ENCODE measurements around the gene CYP4A22. TPM values are rescaled to one million over a fixed set of nuclear protein-coding genes. Genes with fewer than 3 reads are reported as not detected.

Gene CYP4A22
- total RNA-seq, 2 donors from 2014 or later = not detected

DNA sequence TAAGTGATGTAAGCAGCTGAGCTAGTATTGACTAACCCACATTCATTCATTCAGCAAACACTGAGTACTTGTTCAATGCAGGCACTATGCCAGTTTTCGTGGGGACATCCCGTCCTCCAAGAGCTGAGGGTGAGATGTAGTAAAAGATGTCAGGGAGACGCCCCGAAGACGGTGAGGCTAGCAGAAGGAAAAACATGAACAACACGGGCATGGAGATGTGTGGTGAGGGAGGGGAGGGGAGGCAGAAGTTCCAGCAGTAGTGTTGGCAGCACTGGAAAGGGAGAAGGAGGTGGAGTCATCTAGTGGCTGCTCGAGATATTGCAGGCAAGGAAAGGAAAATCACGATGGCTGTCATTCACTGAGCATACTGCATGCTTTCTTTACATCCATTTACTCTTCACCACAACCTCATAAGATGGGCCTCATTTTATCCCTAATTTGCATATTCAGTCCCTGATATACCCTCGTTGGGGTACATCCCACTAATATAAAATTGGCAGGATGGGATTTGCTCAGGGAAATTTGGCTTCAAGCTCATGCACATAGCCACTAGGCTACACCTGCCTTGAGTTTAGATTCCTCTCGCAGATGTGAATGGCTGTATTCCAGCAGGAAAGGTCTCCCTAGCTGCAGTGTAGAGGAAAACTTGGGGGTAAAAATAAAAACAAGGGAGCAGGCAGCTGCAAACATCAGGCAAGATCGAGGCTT lies 38.1 kb downstream of the CYP4A22 start:
- Histone ChIP-seq H3K9me3 (no peaks in the 10 kb centered on the region), H3K27me3 (replicated peaks; ENCODE audit: insufficient read depth) (no peaks in the 10 kb centered on the region), H3K4me1 (ENCODE audit: control insufficient read depth in 1 of 2, low read depth in 2 of 2) (peaks cover 10 to 11% of the 10 kb centered on the region in 2 donors), H3K4me3 (no peak overlapping the region), H3K27ac (no peak overlapping the region), H3K36me3 (no peaks in the 10 kb centered on the region)
- DNase-seq (ENCODE audit: low spot score) (no peak), ATAC-seq (ENCODE audit: insufficient number of reproducible peaks, low FRiP score, low read depth) (no peak)
- peak; percentile 98 for TF ChIP-seq CTCF (IDR thresholded peaks at IDR 0.05)

- ATAC-seq (ENCODE audit: insufficient number of reproducible peaks, low FRiP score, low read depth) = no peak
- no peak for DNase-seq (ENCODE audit: low spot score)
- Histone ChIP-seq H3K9me3 (no peaks in the 10 kb centered on the region), H3K4me3 (no peak overlapping the region), H3K27ac (no peak overlapping the region), H3K27me3 (replicated peaks; ENCODE audit: insufficient read depth) (no peaks in the 10 kb centered on the region), H3K4me1 (ENCODE audit: control insufficient read depth in 1 of 2, low read depth in 2 of 2) (peaks cover 10 to 14% of the 10 kb centered on the region in 2 donors), H3K36me3 (no peaks in the 10 kb centered on the region)
- TF ChIP-seq CTCF (IDR thresholded peaks at IDR 0.05) = no peak
These were observed 40.8 kb downstream of the CYP4A22 start for GRCh38 chr1:47178020-47178419.

DNA sequence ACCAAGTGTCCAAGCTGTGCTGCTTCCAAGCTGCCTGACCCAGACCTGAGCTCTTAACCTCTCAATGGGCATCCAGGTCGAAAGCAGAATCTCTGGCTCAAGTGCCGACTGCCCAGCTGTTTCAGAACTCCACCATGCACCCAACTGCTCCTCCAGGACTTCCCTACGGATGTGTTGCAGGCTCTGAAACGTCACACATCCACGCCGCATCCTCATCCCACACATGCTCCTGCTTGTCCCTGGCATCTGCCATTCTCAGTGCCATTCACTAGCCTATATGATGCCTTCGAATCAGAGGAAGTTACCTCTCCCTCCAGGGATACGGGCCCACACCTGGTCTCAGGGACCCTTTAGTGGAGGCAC lies 41.4 kb downstream of the CYP4A22 start:
- Histone ChIP-seq H3K36me3 (no peaks in the 10 kb centered on the region), H3K27ac (peak overlapping the region in 1 of 2 donors; percentile 19), H3K9me3 (no peaks in the 10 kb centered on the region), H3K4me3 (peak overlapping the region; percentile 82), H3K4me1 (ENCODE audit: control insufficient read depth in 1 of 2, low read depth in 2 of 2) (peaks cover 10 to 14% of the 10 kb centered on the region in 2 donors), H3K27me3 (replicated peaks; ENCODE audit: insufficient read depth) (no peaks in the 10 kb centered on the region)
- ATAC-seq (ENCODE audit: insufficient number of reproducible peaks, low FRiP score, low read depth) = no peak
- TF ChIP-seq CTCF (IDR thresholded peaks at IDR 0.05) = no peak
- no peak for DNase-seq (ENCODE audit: low spot score)

DNA sequence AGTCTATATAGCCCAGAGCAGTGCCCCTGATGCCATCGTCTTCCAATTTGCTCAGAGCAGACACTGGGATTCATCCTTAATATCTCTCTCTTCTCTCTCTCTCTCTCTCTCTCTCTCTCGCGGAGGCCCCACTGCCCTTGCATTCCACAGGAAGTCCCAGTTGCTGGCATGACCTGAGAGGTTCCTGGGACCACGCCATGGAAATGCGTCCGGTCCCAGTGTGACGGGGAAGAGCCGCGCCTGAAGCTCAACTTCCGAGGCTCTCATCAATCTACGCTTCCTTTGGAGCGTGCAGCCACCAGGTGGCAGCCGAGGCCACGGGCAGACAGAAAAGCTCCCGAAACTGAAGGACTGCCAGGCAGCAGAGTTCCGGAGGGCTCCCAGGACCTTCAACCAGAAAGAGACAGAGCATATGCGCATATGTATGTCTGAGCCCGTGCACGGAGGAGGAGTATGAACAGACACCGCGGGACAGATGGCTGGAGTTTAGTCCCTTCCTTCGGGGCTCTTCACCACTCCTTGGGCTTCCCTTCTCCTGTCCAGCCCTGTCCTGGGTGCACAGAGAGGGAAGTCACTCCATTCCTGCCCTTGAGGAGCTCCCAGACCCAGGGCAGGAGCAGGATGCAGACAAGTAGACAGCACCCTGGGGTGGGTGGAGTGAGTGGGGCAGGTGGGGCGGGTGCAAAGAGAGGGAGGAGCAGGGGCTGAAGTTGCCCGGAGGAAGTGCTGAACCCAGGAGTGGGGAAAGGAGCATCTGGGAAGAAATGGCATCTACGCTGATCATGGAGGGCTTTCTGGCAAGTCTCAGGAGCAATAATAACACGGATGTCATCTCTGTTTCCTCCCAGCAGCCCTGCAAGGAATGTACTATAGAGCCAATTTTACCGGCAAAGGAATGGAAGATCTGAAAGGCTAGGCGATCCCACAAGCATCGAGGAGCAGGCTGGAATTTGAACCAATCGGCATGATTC lies 42.1 kb downstream of the CYP4A22 start:
- ATAC-seq (ENCODE audit: insufficient number of reproducible peaks, low FRiP score, low read depth) = peak; percentile 71
- H3K36me3 ChIP-seq = no peaks in the 10 kb centered on the region
- DNase-seq (ENCODE audit: low spot score) = peak; percentile 67
- peak; percentile 86 for TF ChIP-seq CTCF (IDR thresholded peaks at IDR 0.05)
- peak overlapping the region in 1 of 2 donors; percentile 29 for H3K27ac ChIP-seq
- H3K9me3 ChIP-seq = no peaks in the 10 kb centered on the region
- H3K27me3 ChIP-seq (replicated peaks; ENCODE audit: insufficient read depth) = no peaks in the 10 kb centered on the region
- peak overlapping the region; percentile 82 for H3K4me3 ChIP-seq
- H3K4me1 ChIP-seq (ENCODE audit: control insufficient read depth in 1 of 2, low read depth in 2 of 2) = peaks cover 10 to 14% of the 10 kb centered on the region in 2 donors

DNA sequence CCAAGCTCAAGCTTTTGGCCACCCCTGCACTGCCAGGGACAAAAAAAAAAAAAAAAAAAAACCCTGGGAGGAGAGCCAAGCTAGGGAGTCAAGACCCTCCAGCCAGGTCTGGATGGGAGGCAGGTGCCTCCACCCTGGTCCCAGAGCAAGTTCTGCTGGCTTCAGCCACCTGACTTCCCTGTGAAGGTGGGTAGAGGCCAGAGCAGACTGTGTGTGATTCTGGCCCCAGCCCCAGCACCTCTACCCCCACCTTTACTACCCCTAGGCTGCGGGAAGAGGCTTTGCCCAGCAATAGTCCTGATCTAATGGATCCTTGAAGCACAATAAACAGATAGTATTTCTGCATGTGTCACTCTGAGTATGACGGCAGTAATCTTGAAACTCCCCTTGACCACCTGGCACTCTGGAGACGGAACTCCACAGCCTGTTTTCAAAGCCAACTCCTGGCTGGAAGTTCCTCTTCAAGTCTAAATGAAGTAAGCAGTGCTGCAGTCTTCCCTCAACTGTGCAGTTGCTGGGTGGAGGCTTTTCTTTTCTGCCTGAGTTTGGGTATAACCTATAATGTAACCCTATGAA lies 42.8 kb downstream of the CYP4A22 start:
- ATAC-seq (ENCODE audit: insufficient number of reproducible peaks, low FRiP score, low read depth) (no peak), DNase-seq (ENCODE audit: low spot score) (no peak)
- no peaks in the 10 kb centered on the region for H3K9me3 ChIP-seq
- no peak overlapping the region for H3K27ac ChIP-seq
- no peaks in the 10 kb centered on the region for H3K27me3 ChIP-seq (replicated peaks; ENCODE audit: insufficient read depth)
- TF ChIP-seq CTCF (IDR thresholded peaks at IDR 0.05) = no peak
- peaks cover 10 to 14% of the 10 kb centered on the region in 2 donors for H3K4me1 ChIP-seq (ENCODE audit: control insufficient read depth in 1 of 2, low read depth in 2 of 2)
- no peaks in the 10 kb centered on the region for H3K36me3 ChIP-seq
- peak overlapping the region; percentile 82 for H3K4me3 ChIP-seq

Measured in thoracic aorta (tissue), 2 donors.